Ishikawa (cell line): ENCODE measurements around the gene PI4K2A.

Experiments used
- CEBPB ChIP-seq: IDR thresholded peaks from 2 replicates; pipeline ENCODE4 v1.6.1; 2012
- CREB1 ChIP-seq: IDR thresholded peaks from 2 replicates; pipeline ENCODE4 v1.6.1; 2012; ENCODE audit warnings: low read depth
- EGR1 ChIP-seq: IDR thresholded peaks from 2 replicates; pipeline ENCODE4 v1.6.1; 2012
- EP300 ChIP-seq: IDR thresholded peaks from 2 replicates; pipeline ENCODE4 v1.6.1; 2012; ENCODE audit warnings: borderline replicate concordance
- FOXM1 ChIP-seq: IDR thresholded peaks from 2 replicates; pipeline ENCODE4 v1.6.1; 2012; ENCODE audit warnings: low read depth, borderline replicate concordance
- RAD21 ChIP-seq: IDR thresholded peaks from 2 replicates; pipeline ENCODE4 v1.6.1; 2012; ENCODE audit warnings: low read depth
- TAF1 ChIP-seq: IDR thresholded peaks from 2 replicates; pipeline ENCODE4 v1.6.1; 2012; ENCODE audit warnings: low read depth, mild to moderate bottlenecking
- TCF12 ChIP-seq: IDR thresholded peaks from 2 replicates; pipeline ENCODE4 v1.6.1; 2012; ENCODE audit warnings: low read depth
- YY1 ChIP-seq: IDR thresholded peaks from 2 replicates; pipeline ENCODE4 v1.6.1; 2012; ENCODE audit warnings: low read depth
- TF ChIP-seq, protein P1 (sequence below): IDR thresholded peaks from 2 replicates; pipeline ENCODE4 v1.6.1; 2012
- TF ChIP-seq, protein P2 (sequence below): IDR thresholded peaks from 2 replicates; pipeline ENCODE4 v1.6.1; 2012
- TF ChIP-seq, protein P3 (sequence below): IDR thresholded peaks from 2 replicates; pipeline ENCODE4 v1.6.1; 2012; ENCODE audit warnings: low read depth, mild to moderate bottlenecking

DNA sequence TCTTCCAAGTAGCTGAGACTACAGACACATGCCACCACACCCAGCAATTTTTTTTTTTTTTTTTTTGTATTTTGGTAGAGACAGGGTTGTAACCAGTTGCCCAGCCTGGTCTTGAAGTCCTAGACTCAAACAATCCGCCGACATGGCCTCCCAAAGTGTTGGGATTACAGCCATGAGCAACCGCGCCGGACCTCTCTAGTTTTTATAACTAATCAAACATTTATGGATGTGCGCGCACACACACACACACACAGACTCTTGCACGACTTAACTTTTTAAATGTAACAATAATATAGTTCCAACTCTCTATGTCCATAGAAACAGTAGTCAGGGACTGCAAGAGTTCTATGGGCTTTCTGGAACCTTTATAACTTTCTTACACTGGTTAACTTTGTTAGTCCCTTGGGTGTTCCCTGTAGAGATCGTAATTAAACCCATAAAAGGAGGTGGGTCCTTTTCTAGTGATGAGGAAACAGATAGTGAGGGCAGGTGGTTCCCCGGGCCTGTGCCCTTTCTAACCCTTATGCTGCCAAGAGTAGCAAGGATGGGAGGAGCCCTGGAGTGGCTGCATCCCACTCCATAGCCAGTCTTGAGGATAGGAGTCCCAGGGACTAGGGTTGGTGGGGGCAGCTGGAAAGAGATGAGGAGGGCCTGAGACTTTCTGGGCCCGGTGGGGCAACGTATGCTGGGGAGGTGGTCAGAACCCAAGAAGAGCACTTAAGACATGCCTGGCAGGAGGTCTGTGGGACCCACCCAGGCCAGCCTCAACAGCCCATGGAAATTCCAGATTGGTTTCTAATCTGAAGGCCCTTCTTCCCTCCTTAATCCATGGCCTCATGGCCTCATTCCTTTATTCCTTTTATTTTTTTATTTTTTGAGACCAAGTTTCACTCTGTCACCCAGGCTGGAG lies 81.7 kb downstream of the PI4K2A start:
- TF ChIP-seq EP300 = no peak
- no peak for TF ChIP-seq FOXM1
- TF ChIP-seq, protein P1, sequence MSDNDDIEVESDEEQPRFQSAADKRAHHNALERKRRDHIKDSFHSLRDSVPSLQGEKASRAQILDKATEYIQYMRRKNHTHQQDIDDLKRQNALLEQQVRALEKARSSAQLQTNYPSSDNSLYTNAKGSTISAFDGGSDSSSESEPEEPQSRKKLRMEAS = no peak
- TF ChIP-seq TAF1 = no peak
- TF ChIP-seq, protein P2, sequence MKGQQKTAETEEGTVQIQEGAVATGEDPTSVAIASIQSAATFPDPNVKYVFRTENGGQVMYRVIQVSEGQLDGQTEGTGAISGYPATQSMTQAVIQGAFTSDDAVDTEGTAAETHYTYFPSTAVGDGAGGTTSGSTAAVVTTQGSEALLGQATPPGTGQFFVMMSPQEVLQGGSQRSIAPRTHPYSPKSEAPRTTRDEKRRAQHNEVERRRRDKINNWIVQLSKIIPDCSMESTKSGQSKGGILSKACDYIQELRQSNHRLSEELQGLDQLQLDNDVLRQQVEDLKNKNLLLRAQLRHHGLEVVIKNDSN = no peak
- no peak for TF ChIP-seq RAD21
- TF ChIP-seq, protein P3, sequence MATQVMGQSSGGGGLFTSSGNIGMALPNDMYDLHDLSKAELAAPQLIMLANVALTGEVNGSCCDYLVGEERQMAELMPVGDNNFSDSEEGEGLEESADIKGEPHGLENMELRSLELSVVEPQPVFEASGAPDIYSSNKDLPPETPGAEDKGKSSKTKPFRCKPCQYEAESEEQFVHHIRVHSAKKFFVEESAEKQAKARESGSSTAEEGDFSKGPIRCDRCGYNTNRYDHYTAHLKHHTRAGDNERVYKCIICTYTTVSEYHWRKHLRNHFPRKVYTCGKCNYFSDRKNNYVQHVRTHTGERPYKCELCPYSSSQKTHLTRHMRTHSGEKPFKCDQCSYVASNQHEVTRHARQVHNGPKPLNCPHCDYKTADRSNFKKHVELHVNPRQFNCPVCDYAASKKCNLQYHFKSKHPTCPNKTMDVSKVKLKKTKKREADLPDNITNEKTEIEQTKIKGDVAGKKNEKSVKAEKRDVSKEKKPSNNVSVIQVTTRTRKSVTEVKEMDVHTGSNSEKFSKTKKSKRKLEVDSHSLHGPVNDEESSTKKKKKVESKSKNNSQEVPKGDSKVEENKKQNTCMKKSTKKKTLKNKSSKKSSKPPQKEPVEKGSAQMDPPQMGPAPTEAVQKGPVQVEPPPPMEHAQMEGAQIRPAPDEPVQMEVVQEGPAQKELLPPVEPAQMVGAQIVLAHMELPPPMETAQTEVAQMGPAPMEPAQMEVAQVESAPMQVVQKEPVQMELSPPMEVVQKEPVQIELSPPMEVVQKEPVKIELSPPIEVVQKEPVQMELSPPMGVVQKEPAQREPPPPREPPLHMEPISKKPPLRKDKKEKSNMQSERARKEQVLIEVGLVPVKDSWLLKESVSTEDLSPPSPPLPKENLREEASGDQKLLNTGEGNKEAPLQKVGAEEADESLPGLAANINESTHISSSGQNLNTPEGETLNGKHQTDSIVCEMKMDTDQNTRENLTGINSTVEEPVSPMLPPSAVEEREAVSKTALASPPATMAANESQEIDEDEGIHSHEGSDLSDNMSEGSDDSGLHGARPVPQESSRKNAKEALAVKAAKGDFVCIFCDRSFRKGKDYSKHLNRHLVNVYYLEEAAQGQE = no peak
- no peak for TF ChIP-seq CREB1
- TF ChIP-seq EGR1 = no peak
- no peak for TF ChIP-seq YY1
- TF ChIP-seq TCF12 = no peak
- no peak for TF ChIP-seq CEBPB
